Measurements from ENCODE around the gene MYL5.
"Not testable (repeated sequence)": the region's sequence is repeated elsewhere in the genome, so short reads cannot be mapped to it uniquely, and the experiment has no call there.

Gene MYL5

DNA sequence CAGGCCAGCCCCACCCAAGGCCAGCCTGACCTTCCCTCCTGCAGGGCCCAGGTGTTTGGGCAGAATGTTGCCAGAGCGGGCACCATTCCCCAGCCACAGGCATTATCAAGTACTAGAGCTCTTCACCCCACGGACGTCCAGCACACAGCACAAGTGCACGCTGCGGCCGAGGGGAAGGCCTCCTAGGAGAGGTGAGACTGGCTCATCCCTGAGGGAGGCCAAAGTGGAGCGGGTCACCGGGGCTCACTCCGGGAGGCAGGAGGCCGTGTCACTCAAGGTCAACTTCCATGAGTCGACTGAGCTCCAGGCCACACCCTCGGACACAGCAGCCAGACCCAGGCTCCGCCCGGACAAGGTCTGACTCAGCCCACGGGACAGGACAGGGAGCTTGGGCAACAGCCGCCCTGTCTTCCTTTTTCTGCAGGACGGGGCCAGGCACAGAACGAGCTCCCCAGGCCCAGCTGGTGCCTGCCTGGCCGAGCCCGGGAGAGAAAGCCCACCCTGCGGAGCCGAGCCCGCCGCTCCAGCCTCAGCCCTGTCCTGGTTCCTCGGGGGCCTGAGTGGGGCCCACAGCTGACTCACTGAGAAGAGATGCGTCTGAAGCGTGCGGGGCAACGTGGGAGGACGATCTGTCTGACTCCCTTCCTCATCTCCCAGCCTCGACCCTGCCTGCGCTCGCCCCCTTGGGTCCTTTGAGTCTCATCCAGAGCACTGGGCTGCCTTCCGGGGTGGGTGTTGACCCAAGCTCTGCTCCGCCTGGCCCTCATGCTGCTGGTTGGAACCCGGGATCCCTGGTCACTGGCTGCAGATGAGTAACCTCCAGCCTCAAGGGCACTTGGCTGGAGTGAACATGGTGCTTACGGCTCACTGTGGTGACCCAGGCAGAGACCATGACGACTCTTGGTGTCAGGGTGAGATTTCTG is 13.0 kb downstream of the MYL5 start:
- DNase-seq (ENCODE audit: low read depth): peak; percentile 84

DNA sequence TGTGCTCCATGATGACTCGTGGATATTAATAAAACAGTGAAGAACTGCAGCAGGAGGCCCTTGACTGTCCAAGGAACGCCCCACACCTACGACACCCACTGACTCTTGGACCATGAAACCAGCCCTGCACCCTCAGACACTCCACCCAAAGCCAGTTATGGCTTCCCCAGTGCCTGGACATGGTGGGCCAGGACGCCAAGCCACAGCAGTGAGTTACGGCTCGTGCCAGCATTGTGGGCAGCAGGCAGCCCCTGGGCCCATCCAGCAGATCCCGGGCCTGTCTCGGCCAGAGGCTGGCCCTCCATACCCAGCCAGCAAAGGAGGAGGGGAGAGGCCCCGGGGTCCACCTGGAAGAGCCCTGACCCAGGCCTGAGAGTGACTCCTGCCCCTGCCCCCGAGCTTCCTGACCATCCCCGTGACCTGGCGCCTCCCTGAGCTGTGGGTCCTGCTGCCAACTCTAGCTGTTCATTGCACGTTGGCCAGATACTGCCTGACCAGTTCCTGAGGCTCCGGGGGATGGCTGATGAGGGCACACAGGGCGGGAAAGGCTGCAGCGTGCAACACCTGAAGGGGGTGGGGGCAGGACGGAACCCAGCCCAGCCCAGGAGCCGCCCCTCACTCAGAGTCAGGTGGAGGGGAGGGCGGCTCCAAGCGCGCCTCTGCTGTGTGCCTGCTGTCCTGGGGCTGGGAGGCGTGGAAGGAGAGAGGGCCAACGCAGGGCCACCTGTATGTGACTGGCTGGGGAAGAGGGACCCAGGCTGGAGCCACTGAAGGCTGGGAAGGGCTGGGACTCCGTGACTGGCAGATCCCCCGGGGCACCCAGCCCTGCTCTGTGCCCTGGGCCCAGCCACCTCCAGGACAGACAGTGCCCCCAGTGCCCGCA is 13.9 kb downstream of the MYL5 start:
- DNase-seq (ENCODE audit: low read depth): no peak

DNA sequence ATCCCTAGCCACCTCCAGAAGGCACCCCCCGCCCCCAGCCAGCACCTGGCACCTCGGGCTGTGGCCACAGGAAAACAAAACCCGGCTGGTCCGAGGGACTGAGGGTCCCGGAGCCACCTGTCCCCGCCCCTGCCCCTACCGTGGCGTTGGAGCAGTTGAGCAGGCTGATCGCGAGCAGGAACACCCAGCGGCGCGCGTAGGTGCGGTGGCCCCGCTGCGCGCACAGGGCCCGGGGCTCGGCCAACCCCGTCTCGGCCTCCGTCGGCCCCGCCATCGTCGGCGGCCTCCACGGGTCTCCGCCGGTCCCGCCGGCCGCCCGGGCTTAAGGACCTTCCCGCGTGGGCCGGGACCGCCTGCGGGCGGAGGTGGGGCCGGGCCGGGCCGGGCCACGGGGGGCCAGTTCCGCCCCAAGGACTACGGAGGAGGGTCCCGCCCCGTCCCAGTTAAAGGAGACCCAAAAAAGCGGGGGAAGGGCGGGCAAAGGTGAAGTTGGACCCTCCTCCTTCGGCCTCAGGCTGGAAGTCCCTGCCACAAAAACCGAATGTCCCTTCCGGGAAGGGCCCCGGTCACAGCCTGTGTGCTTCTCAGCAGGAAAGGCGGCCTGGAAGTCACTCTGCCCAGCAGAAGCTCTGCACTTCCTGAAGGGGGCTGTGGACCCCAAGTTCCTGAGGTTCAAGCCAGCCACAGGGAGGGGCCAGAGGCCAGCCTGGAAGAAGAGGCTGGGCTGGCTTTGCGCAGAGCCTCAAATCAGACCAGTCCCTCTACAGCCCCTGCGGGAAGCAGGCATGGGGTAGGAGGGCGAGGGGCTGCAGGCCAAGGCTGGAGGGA is 14.7 kb downstream of the MYL5 start, which contains the start of gene SLC49A3:
Gene SLC49A3, minus strand, starts transcription at position 298 of the 828 bp plus-strand sequence. Its CDS starts 24 bp downstream, at position 274.
- no peak for DNase-seq (ENCODE audit: low read depth)

DNA sequence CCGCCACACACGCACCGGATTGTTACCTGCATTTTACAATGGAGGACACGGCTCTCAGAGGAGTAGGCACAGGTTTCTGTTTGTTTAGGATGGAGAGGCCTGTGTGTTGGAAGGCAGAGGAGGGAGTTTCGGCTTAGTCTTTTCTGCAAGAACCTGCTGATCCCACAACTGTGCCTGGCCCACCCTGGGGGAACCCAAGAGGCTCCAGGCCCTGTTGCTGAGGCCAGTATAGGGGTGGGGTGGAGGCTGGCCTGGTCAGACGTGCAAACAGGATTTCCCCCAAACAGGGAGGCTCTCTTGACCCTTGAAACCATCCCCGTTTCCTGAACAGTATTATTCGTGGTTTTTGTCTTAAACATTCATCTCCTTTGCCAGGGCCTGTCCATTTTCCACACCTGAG is 15.4 kb downstream of the MYL5 start:
- DNase-seq (ENCODE audit: low read depth): no peak

DNA sequence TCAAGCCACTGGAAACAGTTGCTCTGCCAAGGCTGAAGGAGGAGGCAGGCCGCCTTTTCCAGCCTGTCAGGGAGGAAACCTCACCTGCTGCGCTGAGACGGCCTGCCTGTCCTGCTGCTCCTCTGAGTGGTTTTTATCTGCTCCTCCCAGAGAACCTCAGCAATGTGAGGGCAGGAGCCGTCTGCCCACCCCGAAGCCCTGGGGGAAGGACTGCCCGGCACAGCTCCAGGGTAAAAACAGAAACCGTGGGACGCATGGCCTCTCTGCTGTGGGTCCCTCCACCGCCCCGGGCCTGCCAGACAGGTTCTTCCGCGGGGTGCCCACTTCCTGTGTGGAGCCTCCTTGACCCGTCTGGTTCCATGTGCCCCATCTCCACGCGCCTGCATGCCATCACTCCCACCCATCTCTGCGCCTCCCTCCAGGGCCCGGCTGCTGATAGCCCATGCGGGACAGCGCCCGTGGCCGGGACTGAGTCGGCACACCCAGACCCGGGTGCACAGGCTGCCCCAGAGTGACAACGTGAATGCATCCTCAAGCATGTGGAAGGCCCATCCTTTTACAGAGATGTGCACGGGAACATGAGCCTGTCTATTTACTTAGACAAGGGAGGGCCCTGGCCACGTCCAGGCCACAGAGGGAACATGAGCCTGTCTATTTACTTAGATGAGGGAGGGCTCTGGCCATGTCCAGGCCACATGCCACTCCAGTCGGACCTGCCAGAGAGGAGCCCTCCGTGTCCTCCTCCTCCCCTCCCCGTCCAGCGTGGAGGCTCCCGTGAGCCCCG is 18.6 kb downstream of the MYL5 start:
- no peak for DNase-seq (ENCODE audit: low read depth)

DNA sequence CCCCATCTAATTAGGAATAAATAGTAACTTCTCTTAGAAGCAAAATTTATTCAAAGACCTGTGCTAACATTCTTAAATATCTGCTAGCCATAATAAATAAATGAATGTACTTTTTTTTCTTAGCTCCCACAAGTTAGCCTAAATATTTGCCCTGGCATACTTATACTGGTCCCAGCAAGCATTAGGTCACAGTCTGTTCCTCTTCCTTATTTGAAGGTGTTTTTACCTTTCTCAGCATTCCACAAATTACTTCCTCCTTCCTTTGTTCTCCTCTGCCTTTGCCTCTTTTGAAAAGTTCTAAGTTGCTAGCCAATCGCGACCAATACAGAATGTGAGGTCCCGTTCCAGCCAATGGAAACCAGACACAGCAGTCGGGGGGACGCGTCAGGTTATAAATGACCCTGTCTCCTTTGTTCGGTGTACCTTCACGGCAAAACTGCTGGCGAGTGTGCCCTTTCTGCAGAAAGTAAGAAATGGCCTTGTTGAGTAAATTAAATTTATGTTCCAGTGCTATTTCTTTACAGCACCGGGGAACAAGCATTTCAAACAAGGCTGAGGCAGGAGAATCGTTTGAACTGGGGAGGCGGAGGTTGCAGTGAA is 20.1 kb downstream of the MYL5 start:
- not testable (repeated sequence) for DNase-seq (ENCODE audit: low read depth)

DNA sequence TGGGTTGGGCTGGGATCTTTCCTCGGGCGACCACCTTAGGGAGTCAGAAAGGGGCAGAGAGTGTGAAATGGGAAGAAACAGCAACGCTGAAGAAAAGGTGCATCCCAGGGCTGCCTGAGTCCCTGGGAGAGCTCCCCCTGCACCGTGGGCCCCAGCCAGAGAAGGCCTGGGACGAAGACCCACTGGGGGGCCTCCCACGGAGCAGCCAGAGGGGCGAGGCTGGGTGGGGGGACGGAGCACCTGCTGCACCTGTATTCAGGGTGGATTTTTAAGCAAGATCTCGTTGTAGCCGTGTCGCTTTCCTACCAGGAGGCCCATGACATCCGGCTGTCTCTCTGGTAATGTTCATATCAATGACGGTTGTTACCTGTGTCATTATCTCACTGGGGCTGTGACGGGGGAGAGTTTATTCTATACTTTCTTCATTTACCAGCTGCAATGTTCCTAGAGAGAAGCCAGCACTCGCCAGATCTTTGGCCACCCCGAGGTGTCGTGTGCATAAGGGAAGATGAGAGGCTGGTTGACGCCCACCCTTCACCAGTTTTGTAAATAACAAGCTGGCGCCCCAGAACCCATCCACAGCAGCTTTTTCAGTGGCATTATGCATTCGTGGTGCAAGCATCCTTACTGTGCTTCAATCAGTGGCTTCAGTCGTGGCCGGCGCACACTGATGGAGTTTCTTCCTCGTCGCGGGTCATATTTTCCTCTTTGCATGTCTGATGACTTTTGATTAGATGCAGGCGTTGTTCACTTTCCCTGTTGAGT is 25.7 kb downstream of the MYL5 start:
- no peak for DNase-seq (ENCODE audit: low read depth)

DNA sequence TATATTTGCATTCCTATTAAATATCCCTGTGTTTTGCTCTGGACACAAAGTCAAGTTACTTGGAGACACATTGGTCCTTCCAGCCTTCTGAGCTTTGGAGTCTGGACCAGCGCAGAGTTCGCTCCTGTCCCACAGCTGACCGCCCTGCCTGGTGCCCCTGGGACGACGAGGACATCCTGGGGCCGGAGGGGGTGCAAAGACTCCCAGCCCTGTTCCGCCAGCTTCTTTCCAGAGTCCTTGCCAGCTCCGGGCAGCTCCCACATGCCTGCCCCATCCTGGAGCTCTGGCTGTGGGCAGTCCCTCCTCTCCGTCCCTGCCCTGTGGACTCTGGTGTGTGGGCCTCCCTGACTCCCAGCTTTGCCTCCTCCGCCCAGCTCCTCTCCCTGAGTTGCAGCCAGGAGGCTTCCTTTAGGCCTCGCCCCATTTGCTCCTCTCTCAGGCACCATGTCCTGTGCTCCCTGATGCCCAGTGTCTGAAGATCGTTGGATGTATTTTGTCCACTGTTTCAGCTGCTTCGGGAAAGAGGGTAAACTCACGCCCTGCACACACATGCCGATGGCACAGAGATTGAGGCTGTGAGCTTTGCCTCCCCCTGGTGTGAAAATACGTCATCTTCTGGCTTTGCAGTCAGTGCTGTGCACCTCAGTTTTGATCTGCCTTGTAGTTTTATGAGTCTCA is 26.4 kb downstream of the MYL5 start:
- DNase-seq (ENCODE audit: low read depth): no peak

DNA sequence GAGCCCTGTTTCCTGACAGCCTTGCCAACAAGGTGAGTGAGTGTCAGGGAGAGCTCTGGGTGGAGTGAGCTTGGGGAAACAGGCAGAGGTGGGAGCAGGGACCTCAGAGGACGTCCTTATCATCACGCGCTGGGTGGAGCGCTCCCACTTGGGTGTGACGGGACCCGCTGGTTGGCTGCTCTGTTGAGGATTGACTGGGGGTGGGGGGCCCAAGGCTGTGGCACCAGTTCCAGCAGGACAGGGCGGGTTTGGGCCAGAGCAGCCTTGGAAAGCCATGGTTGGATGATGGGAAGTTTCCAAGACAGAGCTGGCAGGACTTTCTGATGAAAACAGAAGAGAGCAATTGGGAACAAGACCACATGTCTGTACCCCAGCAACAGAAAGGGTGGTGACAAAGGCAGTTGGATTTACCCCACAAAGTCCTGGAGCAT is 28.3 kb downstream of the MYL5 start:
- DNase-seq (ENCODE audit: low read depth): no peak

DNA sequence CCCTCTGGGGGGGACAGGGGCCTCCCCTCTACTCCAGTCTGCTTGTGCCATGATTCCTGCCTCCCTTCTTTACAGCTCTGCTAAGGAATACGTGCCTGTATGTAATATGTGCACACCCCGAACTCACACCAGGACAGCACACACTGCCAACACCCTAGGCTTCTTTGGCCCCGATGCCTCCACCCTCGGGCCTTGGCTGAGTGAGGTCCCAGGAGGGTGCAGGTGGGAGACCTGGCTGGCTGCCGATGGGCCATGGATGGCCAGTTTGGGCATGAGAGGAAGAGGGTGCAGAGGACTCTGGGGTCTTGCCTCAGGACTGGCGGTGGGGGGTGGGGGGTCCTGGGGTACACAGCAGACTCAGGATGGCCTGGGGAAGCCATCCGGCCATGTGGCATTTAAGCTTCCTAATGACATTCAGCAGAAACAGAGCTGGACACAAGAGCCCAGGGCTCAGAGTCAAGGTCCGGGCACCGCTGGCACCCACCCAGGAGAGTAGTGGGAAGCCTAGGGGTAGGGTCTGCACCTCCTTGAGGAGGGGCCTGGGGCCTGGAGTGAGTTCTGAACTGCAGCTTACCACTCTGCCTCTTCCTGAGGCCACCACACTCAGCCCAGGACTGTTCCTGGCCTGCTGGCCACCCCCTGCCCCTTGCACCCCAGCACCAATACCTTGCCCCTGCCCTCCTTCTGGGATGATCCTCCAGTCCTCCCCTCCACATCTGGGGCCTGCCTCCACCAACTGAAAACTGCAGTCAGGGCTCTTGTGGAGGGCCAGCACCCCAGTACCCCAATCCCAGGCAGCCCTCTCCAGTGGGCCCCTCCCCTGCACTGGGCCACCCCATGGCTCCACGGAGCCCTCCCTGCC is 29.2 kb downstream of the MYL5 start:
- DNase-seq (ENCODE audit: low read depth): no peak

DNA sequence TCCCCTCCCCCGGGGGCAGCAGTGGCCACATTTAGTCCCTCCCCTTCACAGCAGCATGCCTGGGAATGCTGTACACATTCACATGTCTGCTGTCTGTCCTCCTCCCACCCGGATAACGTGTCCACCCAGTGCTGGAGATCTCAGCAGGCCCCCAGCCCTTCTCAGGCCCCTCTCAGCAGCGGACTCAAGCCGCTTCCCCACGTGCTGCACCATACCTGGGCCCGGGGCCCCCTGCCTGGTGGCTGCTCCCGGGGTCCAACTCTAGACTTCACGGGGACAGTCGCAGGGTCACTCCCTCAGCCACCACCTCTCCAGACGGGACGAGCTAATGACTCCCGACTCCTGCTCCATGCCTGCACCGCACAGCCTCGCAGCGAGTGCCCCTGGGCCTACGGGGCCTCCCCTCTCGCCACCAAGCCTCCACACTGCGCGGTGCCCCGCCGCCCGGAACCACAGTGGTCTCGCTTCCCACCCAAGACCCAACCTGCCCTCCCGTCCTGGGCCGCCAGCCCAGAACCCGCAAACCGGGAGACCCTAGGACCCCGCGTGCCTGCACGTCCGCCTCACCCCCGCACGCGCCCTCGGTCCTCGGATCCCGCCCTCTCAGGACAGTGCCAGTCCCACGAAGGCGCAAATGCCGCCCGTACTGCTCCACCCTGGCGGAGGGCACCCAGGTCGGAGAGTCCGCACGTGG is 30.0 kb downstream of the MYL5 start:
- no peak for DNase-seq (ENCODE audit: low read depth)

DNA sequence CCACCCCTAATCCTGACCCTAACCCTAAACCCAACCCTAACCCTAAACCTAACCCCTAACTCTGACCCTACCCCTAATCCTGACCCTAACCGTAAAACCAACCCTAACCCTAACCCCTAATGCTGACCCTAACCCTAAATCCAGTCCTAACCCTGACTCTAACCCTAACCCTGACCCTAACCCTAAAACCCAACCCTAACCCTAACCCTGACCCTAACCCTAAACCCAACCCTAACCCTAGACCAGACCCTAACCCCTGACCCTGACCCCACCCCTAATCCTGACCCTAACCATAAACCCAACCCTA is 30.6 kb downstream of the MYL5 start:
- DNase-seq (ENCODE audit: low read depth): no peak

DNA sequence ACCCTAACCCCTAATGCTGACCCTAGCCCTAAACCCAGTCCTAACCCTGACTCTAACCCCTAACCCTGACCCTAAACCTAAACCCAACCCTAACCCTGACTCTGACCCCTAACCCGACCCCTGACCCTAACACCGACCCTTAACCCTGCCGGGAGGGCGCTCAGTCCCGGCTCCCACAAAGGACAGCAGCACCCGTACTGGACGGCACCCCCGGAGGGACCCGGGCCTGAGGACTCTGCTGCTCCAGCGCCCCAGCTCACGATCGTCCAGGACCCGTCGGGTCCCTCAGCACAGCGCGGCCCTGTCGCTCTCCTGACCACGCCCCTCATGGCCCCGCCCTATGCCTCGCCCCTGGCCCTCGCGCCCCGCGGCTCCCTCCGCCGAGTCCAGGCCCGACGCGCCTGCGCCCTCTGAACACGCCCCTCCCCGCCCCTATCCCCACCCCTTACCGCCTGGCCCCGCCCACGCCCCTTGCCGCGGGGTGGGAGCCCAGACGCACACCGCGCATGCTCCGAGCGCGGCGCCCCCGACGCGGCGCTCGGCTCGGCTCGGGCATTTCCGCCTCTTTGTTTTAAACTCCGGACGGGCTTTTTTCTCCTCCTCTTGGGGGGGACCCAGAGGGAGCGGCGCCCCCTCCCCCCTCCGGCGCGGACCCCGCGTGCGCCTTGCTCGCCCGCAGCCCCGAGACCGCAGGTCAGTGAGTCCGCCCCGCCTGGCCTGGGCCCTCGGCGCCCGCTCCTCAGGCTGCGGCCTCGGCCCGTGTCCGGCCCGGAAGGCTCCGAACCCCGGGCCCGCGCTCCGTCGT is 31.1 kb downstream of the MYL5 start, which contains the start of gene PCGF3:
Gene PCGF3, plus strand, starts transcription at position 555 of the 805 bp plus-strand sequence. CDS start 27,849 bp downstream, outside the sequence.
- peak; percentile 89 for DNase-seq (ENCODE audit: low read depth)

DNA sequence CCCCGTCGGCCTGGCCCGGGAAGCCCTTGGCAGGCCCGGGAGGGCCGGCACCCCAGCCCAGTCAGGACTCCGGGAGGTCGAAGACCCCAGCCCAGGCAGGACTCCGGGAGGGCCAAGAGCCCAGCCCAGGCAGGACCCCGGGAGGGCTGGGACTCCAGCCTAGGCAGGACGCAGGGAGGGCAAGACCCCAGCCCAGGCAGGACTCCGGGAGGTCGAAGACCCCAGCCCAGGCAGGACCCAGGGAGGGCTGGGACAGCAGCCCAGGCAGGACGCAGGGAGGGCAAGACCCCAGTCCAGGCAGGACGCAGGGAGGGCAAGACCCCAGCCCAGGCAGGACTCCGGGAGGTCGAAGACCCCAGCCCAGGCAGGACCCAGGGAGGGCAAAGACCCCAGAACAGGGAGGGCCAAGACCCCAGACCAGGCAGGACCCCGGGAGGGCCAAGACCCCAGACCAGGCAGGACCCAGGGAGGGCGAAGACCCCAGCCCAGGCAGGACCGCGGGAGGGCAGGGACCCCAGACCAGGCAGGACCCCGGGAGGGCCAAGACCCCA is 31.8 kb downstream of the MYL5 start:
- DNase-seq (ENCODE audit: low read depth): not testable (repeated sequence)

DNA sequence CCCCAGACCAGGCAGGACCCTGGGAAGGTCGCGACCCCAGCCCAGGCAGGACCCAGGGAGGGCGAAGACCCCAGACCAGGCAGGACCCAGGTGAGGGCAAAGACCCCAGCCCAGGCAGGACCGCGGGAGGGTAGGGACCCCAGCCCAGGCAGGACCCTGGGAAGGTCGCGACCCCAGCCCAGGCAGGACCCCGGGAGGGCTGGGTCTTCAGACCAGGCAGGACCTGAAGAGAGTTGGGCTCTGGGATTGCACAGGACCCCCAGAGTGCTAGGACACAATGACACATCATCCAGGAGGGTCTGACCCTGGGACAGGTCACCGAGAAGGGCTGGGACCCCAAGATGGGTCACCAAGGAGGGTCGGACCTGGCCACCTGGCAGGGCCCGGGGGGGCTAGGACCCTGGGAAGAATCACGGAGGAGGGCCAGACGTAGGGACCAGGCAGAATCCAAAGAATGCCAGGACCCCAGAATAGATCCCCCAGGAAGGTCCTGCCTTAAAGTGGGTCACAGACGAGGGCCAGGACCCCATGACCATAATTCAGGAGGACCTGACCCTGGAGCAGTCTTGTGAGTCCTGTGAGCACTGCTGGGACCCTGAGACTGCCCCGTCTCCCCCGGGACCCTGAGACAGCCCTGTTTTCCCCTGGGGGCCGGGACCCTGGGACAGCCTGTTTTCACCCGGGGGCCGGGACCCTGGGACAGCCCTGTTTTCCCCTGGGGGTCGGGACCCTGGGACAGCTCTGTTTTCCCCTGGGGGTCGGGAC is 32.7 kb downstream of the MYL5 start:
- DNase-seq (ENCODE audit: low read depth): no peak
